ENCODE measurements around the gene PEX5L.

The PEX5L gene

GRCh38 chr3:179848711-179849110 is 188.0 kb downstream of the PEX5L start:
- H3K9me3 Mint-ChIP-seq, result no peaks in the 10 kb centered on the region
- no peak for DNase-seq (ENCODE audit: low spot score in 2 of 2)
- no peak overlapping the region for H3K27ac Mint-ChIP-seq
- no peaks in the 10 kb centered on the region for H3K27me3 Mint-ChIP-seq
- ATAC-seq (ENCODE audit: low read depth), result no peak
- no peaks in the 10 kb centered on the region for H3K4me1 Mint-ChIP-seq
- H3K36me3 Mint-ChIP-seq, result no peaks in the 10 kb centered on the region
- no peak overlapping the region for H3K4me3 Mint-ChIP-seq

GRCh38 chr3:179842061-179842460 is 194.7 kb downstream of the PEX5L start:
- H3K27ac Mint-ChIP-seq, result no peak overlapping the region
- H3K27me3 Mint-ChIP-seq, result peaks cover 7% of the 10 kb centered on the region
- no peak for DNase-seq (ENCODE audit: low spot score in 2 of 2)
- H3K9me3 Mint-ChIP-seq, result no peaks in the 10 kb centered on the region
- no peak for ATAC-seq (ENCODE audit: low read depth)
- no peak overlapping the region for H3K4me3 Mint-ChIP-seq
- H3K4me1 Mint-ChIP-seq, result no peaks in the 10 kb centered on the region
- no peaks in the 10 kb centered on the region for H3K36me3 Mint-ChIP-seq

- Mint-ChIP-seq H3K27ac (no peak overlapping the region), H3K36me3 (no peaks in the 10 kb centered on the region), H3K9me3 (no peaks in the 10 kb centered on the region), H3K4me1 (no peaks in the 10 kb centered on the region), H3K4me3 (no peak overlapping the region), H3K27me3 (peaks cover 7% of the 10 kb centered on the region)
- no peak for DNase-seq (ENCODE audit: low spot score in 2 of 2)
- no peak for ATAC-seq (ENCODE audit: low read depth)
These were observed 195.8 kb downstream of the PEX5L start for GRCh38 chr3:179840985-179841384.

- H3K27ac Mint-ChIP-seq, result no peak overlapping the region
- H3K4me3 Mint-ChIP-seq, result no peak overlapping the region
- H3K9me3 Mint-ChIP-seq, result no peaks in the 10 kb centered on the region
- H3K4me1 Mint-ChIP-seq, result no peaks in the 10 kb centered on the region
- no peak for ATAC-seq (ENCODE audit: low read depth)
- H3K27me3 Mint-ChIP-seq, result peaks cover 10% of the 10 kb centered on the region
- no peak for DNase-seq (ENCODE audit: low spot score in 2 of 2)
- no peaks in the 10 kb centered on the region for H3K36me3 Mint-ChIP-seq
These were observed 199.4 kb downstream of the PEX5L start for GRCh38 chr3:179837374-179837773.

GRCh38 chr3:179833294-179833693 is 203.4 kb downstream of the PEX5L start:
- DNase-seq (ENCODE audit: low spot score in 2 of 2), result no peak
- H3K4me3 Mint-ChIP-seq, result no peak overlapping the region
- H3K9me3 Mint-ChIP-seq, result no peaks in the 10 kb centered on the region
- H3K27me3 Mint-ChIP-seq, result peaks cover 10% of the 10 kb centered on the region
- no peaks in the 10 kb centered on the region for H3K36me3 Mint-ChIP-seq
- no peak overlapping the region for H3K27ac Mint-ChIP-seq
- no peak for ATAC-seq (ENCODE audit: low read depth)
- no peaks in the 10 kb centered on the region for H3K4me1 Mint-ChIP-seq

GRCh38 chr3:179832333-179832854 is 204.3 kb downstream of the PEX5L start:
- Mint-ChIP-seq H3K27me3 (peaks cover 10% of the 10 kb centered on the region), H3K4me1 (no peaks in the 10 kb centered on the region), H3K36me3 (no peaks in the 10 kb centered on the region), H3K27ac (no peak overlapping the region), H3K4me3 (no peak overlapping the region), H3K9me3 (no peaks in the 10 kb centered on the region)
- ATAC-seq (ENCODE audit: low read depth) (no peak), DNase-seq (ENCODE audit: low spot score in 2 of 2) (no peak)

- no peaks in the 10 kb centered on the region for H3K4me1 Mint-ChIP-seq
- no peak overlapping the region for H3K4me3 Mint-ChIP-seq
- DNase-seq (ENCODE audit: low spot score in 2 of 2) (no peak), ATAC-seq (ENCODE audit: low read depth) (no peak)
- no peaks in the 10 kb centered on the region for H3K9me3 Mint-ChIP-seq
- no peaks in the 10 kb centered on the region for H3K36me3 Mint-ChIP-seq
- peaks cover 10% of the 10 kb centered on the region for H3K27me3 Mint-ChIP-seq
- no peak overlapping the region for H3K27ac Mint-ChIP-seq
These were observed 207.3 kb downstream of the PEX5L start for GRCh38 chr3:179829401-179829800.

GRCh38 chr3:179828738-179829137 is 208.0 kb downstream of the PEX5L start:
- H3K27ac Mint-ChIP-seq, result no peak overlapping the region
- H3K9me3 Mint-ChIP-seq, result no peaks in the 10 kb centered on the region
- H3K27me3 Mint-ChIP-seq, result peaks cover 10% of the 10 kb centered on the region
- H3K36me3 Mint-ChIP-seq, result no peaks in the 10 kb centered on the region
- no peak for ATAC-seq (ENCODE audit: low read depth)
- no peak overlapping the region for H3K4me3 Mint-ChIP-seq
- no peak for DNase-seq (ENCODE audit: low spot score in 2 of 2)
- no peaks in the 10 kb centered on the region for H3K4me1 Mint-ChIP-seq

GRCh38 chr3:179826247-179826637 is 210.5 kb downstream of the PEX5L start:
- Mint-ChIP-seq H3K36me3 (no peaks in the 10 kb centered on the region), H3K27ac (no peak overlapping the region), H3K27me3 (peaks cover 1% of the 10 kb centered on the region), H3K9me3 (no peaks in the 10 kb centered on the region), H3K4me1 (no peaks in the 10 kb centered on the region), H3K4me3 (no peak overlapping the region)
- no peak for ATAC-seq (ENCODE audit: low read depth)
- DNase-seq (ENCODE audit: low spot score in 2 of 2), result no peak

- ATAC-seq (ENCODE audit: low read depth) (no peak), DNase-seq (ENCODE audit: low spot score in 2 of 2) (no peak)
- Mint-ChIP-seq H3K27me3 (peaks cover 1% of the 10 kb centered on the region), H3K27ac (no peak overlapping the region), H3K9me3 (no peaks in the 10 kb centered on the region), H3K4me1 (no peaks in the 10 kb centered on the region), H3K36me3 (no peaks in the 10 kb centered on the region), H3K4me3 (no peak overlapping the region)
These were observed 211.1 kb downstream of the PEX5L start for GRCh38 chr3:179825527-179826246.

- DNase-seq (ENCODE audit: low spot score in 2 of 2) (no peak), ATAC-seq (ENCODE audit: low read depth) (no peak)
- no peaks in the 10 kb centered on the region for H3K36me3 Mint-ChIP-seq
These were observed 214.4 kb downstream of the PEX5L start for GRCh38 chr3:179822296-179822695.

GRCh38 chr3:179819379-179819778 is 217.4 kb downstream of the PEX5L start:
- ATAC-seq (ENCODE audit: low read depth) (no peak), DNase-seq (ENCODE audit: low spot score in 2 of 2) (no peak)
- H3K27me3 Mint-ChIP-seq, result no peaks in the 10 kb centered on the region
- no peaks in the 10 kb centered on the region for H3K4me1 Mint-ChIP-seq
- no peak overlapping the region for H3K4me3 Mint-ChIP-seq
- H3K36me3 Mint-ChIP-seq, result no peaks in the 10 kb centered on the region
- no peak overlapping the region for H3K27ac Mint-ChIP-seq
- peaks cover 2% of the 10 kb centered on the region for H3K9me3 Mint-ChIP-seq

More at GRCh38 chr3:179822296-179822695, 214.4 kb downstream of the PEX5L start:
- Mint-ChIP-seq H3K4me3 (no peak overlapping the region), H3K9me3 (peaks cover 2% of the 10 kb centered on the region), H3K4me1 (no peaks in the 10 kb centered on the region), H3K27ac (no peak overlapping the region), H3K27me3 (no peaks in the 10 kb centered on the region)

GRCh38 chr3:179812096-179812382 is 224.7 kb downstream of the PEX5L start:
- ATAC-seq (ENCODE audit: low read depth), result no peak
- H3K4me1 Mint-ChIP-seq, result peaks cover 7% of the 10 kb centered on the region
- H3K9me3 Mint-ChIP-seq, result no peaks in the 10 kb centered on the region
- DNase-seq (ENCODE audit: low spot score in 2 of 2), result no peak
- H3K27me3 Mint-ChIP-seq, result no peaks in the 10 kb centered on the region
- H3K27ac Mint-ChIP-seq, result no peak overlapping the region
- no peak overlapping the region for H3K4me3 Mint-ChIP-seq
- H3K36me3 Mint-ChIP-seq, result no peaks in the 10 kb centered on the region

GRCh38 chr3:179811321-179812095 is 225.2 kb downstream of the PEX5L start:
- Mint-ChIP-seq H3K4me3 (no peak overlapping the region), H3K27ac (peak overlapping the region; percentile 24), H3K36me3 (no peaks in the 10 kb centered on the region), H3K4me1 (peaks cover 7% of the 10 kb centered on the region), H3K27me3 (no peaks in the 10 kb centered on the region), H3K9me3 (no peaks in the 10 kb centered on the region)
- DNase-seq (ENCODE audit: low spot score in 2 of 2) (peak in 1 of 2 donors; percentile 3), ATAC-seq (ENCODE audit: low read depth) (peak; percentile 48)

Data from memory B cell (primary cell).